NOMO-1 treated with DMSO at 0.1 percent for 48 hours (cell line): Measurements from ENCODE around the gene TOR1A.
A peak's percentile ranks its signal among the peaks of the same experiment; 100 is the strongest.
"Not testable (repeated sequence)": the region's sequence is repeated elsewhere in the genome, so short reads cannot be mapped to it uniquely, and the experiment has no call there.

Source experiments
- DNase-seq: peaks from one replicate; lab custom pipeline; 2025; ENCODE audit not compliant: unreplicated experiment; lab: John Stamatoyannopoulos, UW

TOR1A gene

GRCh38 chr9:129783516-129784361 is 40.2 kb downstream of the TOR1A start:
- DNase-seq, result peak; percentile 78

- no peak for DNase-seq
Measured at GRCh38 chr9:129781981-129782380, 42.0 kb downstream of the TOR1A start.

- DNase-seq, result no peak
Measured at GRCh38 chr9:129781131-129781530, 42.8 kb downstream of the TOR1A start.

GRCh38 chr9:129779560-129780190 is 44.3 kb downstream of the TOR1A start:
- DNase-seq, result no peak

GRCh38 chr9:129778469-129778868 is 45.5 kb downstream of the TOR1A start:
- DNase-seq, result no peak

- no peak for DNase-seq
Measured at GRCh38 chr9:129777769-129778130, 46.2 kb downstream of the TOR1A start.

GRCh38 chr9:129776938-129777768 is 46.8 kb downstream of the TOR1A start:
- DNase-seq, result peak; percentile 99

GRCh38 chr9:129776566-129776937 is 47.4 kb downstream of the TOR1A start:
- no peak for DNase-seq

GRCh38 chr9:129776096-129776495 is 47.8 kb downstream of the TOR1A start:
- DNase-seq, result not testable (repeated sequence)

- no peak for DNase-seq
Measured at GRCh38 chr9:129775448-129775798, 48.5 kb downstream of the TOR1A start.

- DNase-seq, result no peak
Measured at GRCh38 chr9:129774791-129775447, 49.0 kb downstream of the TOR1A start.

GRCh38 chr9:129773262-129774048 is 50.5 kb downstream of the TOR1A start:
- DNase-seq, result peak; percentile 8

GRCh38 chr9:129770741-129771140 is 53.2 kb downstream of the TOR1A start:
- no peak for DNase-seq

- DNase-seq, result no peak
Measured at GRCh38 chr9:129769669-129770068, 54.3 kb downstream of the TOR1A start.

GRCh38 chr9:129768486-129768885 is 55.5 kb downstream of the TOR1A start:
- DNase-seq, result no peak

GRCh38 chr9:129765764-129766317 is 58.1 kb downstream of the TOR1A start:
- no peak for DNase-seq

- peak; percentile 28 for DNase-seq
Measured at GRCh38 chr9:129762985-129763926, 60.7 kb downstream of the TOR1A start.
